Right renal pelvis (tissue), 4 donors: ENCODE results near the gene MUTYH. TPM values are rescaled to one million over a fixed set of nuclear protein-coding genes. Genes with fewer than 3 reads are reported as not detected.
"Not testable (repeated sequence)": the region's sequence is repeated elsewhere in the genome, so short reads cannot be mapped to it uniquely, and the experiment has no call there.

Source experiments
- DNase-seq, 4 donors: peaks; one replicate each; pipeline ENCODE4 v3.0.0-alpha.2; 2013; ENCODE audit warnings: low read depth in 4 of 4, low spot score in 3 of 4, missing footprints in 1 of 4
- polyA plus RNA-seq, 4 donors: library from polyadenylated mRNA; unstranded; fragments of 120-200 nt; gene quantifications; one replicate each; pipeline ENCODE4 v1.2.1, GENCODE V29; 2013; ENCODE audit not compliant: insufficient read length in 4 of 4

The MUTYH gene
- polyA plus RNA-seq, 4 donors: 26.4 to 31.3 (median 31.0) TPM

GRCh38 chr1:45284858-45285257 lies 55.4 kb downstream of the MUTYH start:
- not testable (repeated sequence) for DNase-seq

GRCh38 chr1:45282351-45282750 lies 57.9 kb downstream of the MUTYH start:
- DNase-seq: no peak

Other genes starting within 250 kb of the MUTYH start
- gene ZSWIM5, start 133.8 kb downstream of the MUTYH start, polyA plus RNA-seq: 1 to 10 TPM; 6.5 to 7.6 (median 7.0) TPM
- 1 to 10 TPM; 2.9 to 4.8 (median 3.6) TPM for gene HPDL, start 13.5 kb downstream of the MUTYH start, polyA plus RNA-seq
- 10 to 100 TPM; 12.9 to 16.0 (median 14.6) TPM for gene TOE1, start 270 bp downstream of the MUTYH start, polyA plus RNA-seq
- 1 to 10 TPM; 6.2 to 7.5 (median 6.9) TPM for gene TESK2, start 150.7 kb upstream of the MUTYH start, polyA plus RNA-seq
- gene CCDC163, start 159.6 kb upstream of the MUTYH start, polyA plus RNA-seq: 1 to 10 TPM; 1.5 to 2.0 (median 1.7) TPM
- 10 to 100 TPM; 12.5 to 14.8 (median 13.4) TPM for gene MMACHC, start 159.9 kb upstream of the MUTYH start, polyA plus RNA-seq
- gene PRDX1, start 181.4 kb upstream of the MUTYH start, polyA plus RNA-seq: 100 to 1,000 TPM; 337 to 402 (median 390) TPM
- 100 to 1,000 TPM; 248 to 336 (median 277) TPM for gene AKR1A1, start 210.4 kb upstream of the MUTYH start, polyA plus RNA-seq
- gene NASP, start 243.6 kb upstream of the MUTYH start, polyA plus RNA-seq: 100 to 1,000 TPM; 271 to 301 (median 279) TPM